Naive B cell (primary cell): ENCODE results near the gene PKP1. TPM values are rescaled to one million over a fixed set of nuclear protein-coding genes. Genes with fewer than 3 reads are reported as not detected.

Experiments used
- ATAC-seq, 2 donors: fragments of 150-1000 bp; cut with Tn5 transposase; 2 replicates each; pipeline ENCODE4 v1.10.0; 2021; ENCODE audit warnings: low read depth in 2 of 2, mild to moderate bottlenecking in 2 of 2, moderate library complexity in 2 of 2
- DNase-seq: peaks from one replicate; pipeline ENCODE4 v3.0.0; 2022
- H3K27ac Mint-ChIP-seq, 6 donors: one replicate each; pipeline ENCODE4 v1.8.0; 2020 to 2022; ENCODE audit warnings: mild to moderate bottlenecking in 6 of 6, mixed read lengths in 6 of 6, moderate library complexity in 5 of 6, inconsistent platforms in 2 of 6
- H3K27me3 Mint-ChIP-seq, 3 donors: one replicate each; pipeline ENCODE4 v1.8.0; 2021 to 2022; ENCODE audit warnings: mixed read lengths in 3 of 3, mild to moderate bottlenecking in 1 of 3
- H3K36me3 Mint-ChIP-seq, 2 donors: one replicate each; pipeline ENCODE4 v1.8.0; 2020 to 2022; ENCODE audit warnings: mixed read lengths in 2 of 2, inconsistent platforms in 1 of 2, mild to moderate bottlenecking in 1 of 2
- H3K4me1 Mint-ChIP-seq, 3 donors: one replicate each; pipeline ENCODE4 v1.8.0; 2020 to 2022; ENCODE audit warnings: mixed read lengths in 3 of 3, inconsistent platforms in 1 of 3, mild to moderate bottlenecking in 1 of 3, moderate library complexity in 1 of 3
- H3K4me3 Mint-ChIP-seq, 8 donors: one replicate each; pipeline ENCODE4 v1.8.0; 2020 to 2022; ENCODE audit warnings: mild to moderate bottlenecking in 8 of 8, mixed read lengths in 8 of 8, moderate library complexity in 8 of 8, inconsistent platforms in 2 of 8
- H3K9me3 Mint-ChIP-seq, 7 donors: one replicate each; pipeline ENCODE4 v1.8.0; 2020 to 2022; ENCODE audit warnings: mixed read lengths in 7 of 7, mild to moderate bottlenecking in 5 of 7, inconsistent platforms in 2 of 7, moderate library complexity in 1 of 7
- polyA plus RNA-seq, 6 donors: library from polyadenylated mRNA; unstranded; fragments of 300-500 nt; fragmentation: Illumina TruSeq; gene quantifications; one replicate each; pipeline ENCODE4 v1.2.3, GENCODE V29; 2021; ENCODE audit warnings: low read depth in 6 of 6

PKP1 gene
- polyA plus RNA-seq, 6 donors from 2014 or later = not detected

DNA sequence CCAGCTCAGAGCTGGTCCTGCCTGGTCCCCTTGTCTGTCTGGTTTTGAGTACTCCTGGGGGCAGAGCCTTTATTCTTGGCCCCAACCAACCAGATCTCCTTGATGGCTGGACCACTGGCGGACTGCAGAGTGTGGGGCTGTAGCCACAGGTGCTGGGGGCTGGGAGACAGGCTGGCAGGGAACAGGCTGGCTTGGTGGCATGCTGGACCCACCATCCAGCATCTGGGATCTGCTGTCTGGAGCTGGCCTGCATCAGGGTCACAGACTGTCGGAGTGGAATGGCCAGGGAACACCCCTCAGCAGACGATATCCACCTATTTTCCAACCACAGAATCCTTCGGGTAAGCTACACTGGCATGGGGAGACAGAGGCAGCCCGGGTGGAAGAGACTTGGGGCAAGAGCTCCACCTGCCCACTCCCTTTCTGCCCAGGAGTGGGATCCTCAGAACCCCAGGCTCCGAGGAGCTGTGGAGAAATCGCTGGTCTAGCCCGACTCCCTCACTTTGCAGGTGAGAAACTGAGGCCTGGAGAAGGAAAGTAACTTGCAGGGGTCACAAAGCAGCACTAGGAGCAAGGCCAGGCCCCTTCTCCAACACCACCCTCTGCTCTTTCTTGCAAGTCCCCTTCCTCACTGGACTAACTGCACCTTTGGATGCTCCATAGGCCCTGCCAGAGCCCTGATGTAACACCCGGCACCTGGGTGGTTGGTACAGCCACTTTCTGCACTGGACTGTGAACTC, 53.6 kb downstream of the PKP1 start:
- Mint-ChIP-seq H3K27me3 (peaks cover 5 to 21% (median 6%) of the 10 kb centered on the region in 3 donors), H3K4me1 (no peaks in the 10 kb centered on the region), H3K4me3 (no peak overlapping the region), H3K27ac (no peak overlapping the region), H3K9me3 (peaks cover 0 to 8% (median 1%) of the 10 kb centered on the region in 7 donors), H3K36me3 (no peaks in the 10 kb centered on the region)
- no peak for DNase-seq
- no peak for ATAC-seq

DNA sequence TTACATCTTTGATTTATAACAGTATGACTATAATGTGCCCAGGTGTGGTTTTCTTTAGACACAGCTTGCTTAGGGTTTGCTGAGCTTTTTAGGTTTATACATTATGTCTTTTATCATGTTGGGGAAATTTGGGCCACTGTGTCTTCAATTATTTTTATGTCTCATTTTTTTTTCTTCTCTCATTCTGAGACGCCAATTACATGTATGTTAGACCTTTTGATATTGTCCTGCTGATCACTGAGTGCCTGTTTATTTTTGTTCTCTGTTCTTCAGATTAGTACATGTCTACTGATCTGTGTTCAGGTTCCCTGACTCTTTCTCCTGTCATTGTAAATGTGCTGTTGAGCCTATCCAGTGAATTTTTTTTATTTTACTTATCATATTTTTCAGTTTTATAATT, 58.1 kb downstream of the PKP1 start:
- H3K4me3 Mint-ChIP-seq = no peak overlapping the region
- DNase-seq = no peak
- peaks cover 0 to 8% (median 1%) of the 10 kb centered on the region in 7 donors for H3K9me3 Mint-ChIP-seq
- no peak for ATAC-seq
- H3K4me1 Mint-ChIP-seq = no peaks in the 10 kb centered on the region
- H3K27ac Mint-ChIP-seq = no peak overlapping the region
- H3K27me3 Mint-ChIP-seq = peaks cover 6 to 21% (median 20%) of the 10 kb centered on the region in 3 donors
- H3K36me3 Mint-ChIP-seq = no peaks in the 10 kb centered on the region

DNA sequence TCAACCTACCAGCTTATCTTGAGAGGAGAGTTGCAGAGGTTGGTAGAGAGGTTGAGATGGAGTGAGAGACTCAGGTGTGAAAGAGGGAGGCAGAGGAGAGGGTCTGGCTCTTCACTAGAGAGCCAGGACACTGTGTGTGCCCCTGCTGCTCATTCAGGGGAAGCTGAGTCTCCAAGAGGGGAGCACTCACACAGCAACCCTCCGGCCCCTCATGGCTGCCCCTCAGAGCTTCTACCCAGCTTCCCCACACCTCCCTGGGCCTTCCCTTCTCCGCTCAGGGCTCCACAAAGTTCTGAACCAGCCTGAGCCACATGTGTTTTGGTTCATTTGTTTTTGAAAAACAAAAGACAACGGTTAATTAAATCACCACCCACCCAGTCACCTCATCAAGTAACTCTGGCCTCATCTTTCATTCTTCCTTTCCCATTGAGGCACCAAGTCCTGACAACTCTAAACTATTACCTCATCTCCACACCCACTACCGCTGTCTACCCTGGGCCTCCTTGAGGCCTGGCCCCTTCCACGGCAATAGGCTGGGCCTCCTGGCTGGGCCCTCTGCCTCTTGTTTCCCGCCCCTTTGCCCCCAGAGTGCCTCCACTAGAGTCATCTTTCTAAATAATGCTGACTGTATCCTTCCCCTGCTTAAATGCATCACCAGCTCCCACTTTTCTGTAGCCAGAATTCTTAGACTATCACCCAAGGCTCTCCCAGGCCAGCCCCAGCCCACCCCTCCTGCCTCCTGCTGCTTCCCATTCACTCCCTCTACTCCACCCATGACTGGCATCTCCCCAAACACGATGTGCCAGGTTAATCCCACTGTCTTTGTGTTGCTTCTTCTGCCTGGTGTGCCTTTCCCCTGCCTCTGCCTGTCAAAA, 61.1 kb downstream of the PKP1 start:
- H3K4me1 Mint-ChIP-seq = peaks cover 0 to 5% (median 2%) of the 10 kb centered on the region in 3 donors
- ATAC-seq (no peak), DNase-seq (no peak)
- no peak overlapping the region for H3K4me3 Mint-ChIP-seq
- no peaks in the 10 kb centered on the region for H3K36me3 Mint-ChIP-seq
- peaks cover 17 to 31% (median 19%) of the 10 kb centered on the region in 3 donors for H3K27me3 Mint-ChIP-seq
- H3K9me3 Mint-ChIP-seq = peaks cover 0 to 8% (median 1%) of the 10 kb centered on the region in 7 donors
- no peak overlapping the region for H3K27ac Mint-ChIP-seq

DNA sequence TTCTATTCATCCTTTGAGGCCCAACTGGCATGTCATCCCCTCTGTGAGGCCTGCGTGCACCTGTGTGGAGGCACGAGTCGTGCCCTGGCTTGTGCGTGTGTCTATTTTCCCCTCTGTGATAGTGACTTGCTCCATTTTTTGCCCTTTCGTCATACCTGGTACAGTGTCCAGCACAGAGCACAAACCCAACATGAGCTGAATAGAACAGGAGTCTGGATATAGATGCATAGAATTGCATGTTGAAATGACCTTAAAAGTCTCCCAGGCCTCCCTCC, 61.7 kb downstream of the PKP1 start:
- DNase-seq (no peak), ATAC-seq (no peak)
- Mint-ChIP-seq H3K27me3 (peaks cover 21 to 29% (median 23%) of the 10 kb centered on the region in 3 donors), H3K4me1 (peaks cover 0 to 5% (median 2%) of the 10 kb centered on the region in 3 donors), H3K9me3 (peaks cover 0 to 8% (median 1%) of the 10 kb centered on the region in 7 donors), H3K27ac (no peak overlapping the region), H3K4me3 (no peak overlapping the region), H3K36me3 (no peaks in the 10 kb centered on the region)

DNA sequence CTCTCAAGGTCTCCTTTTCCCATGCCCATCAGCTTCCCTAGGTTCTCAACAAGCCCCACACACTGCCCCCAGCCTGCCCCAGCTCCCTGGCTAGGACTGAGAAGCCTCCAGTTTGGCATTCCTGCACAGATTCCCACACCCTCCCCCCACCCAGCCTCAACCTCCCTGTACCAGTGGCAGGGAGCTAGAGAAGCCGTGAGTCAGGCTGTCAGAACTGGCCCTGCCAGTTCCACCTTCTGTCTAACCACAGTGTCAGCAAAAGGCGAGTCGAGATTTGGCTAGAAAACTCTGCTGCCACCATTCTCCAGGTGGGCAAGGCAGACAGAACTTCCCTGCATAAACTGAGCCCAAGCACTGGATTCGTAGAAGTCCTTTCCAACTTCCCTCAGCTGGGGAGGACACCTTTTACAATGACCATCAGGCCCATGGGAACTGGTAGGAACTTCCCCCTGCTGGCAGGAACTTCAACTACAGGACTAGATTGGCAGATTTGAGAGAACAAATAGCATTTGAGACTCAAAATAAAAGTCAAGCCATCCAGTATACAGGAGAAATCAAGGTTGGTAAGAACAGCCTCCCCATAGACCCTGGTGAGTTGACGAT, 63.1 kb downstream of the PKP1 start:
- Mint-ChIP-seq H3K27ac (no peak overlapping the region), H3K4me1 (peaks cover 0 to 5% (median 2%) of the 10 kb centered on the region in 3 donors), H3K4me3 (no peak overlapping the region), H3K36me3 (no peaks in the 10 kb centered on the region), H3K27me3 (peaks cover 21 to 41% (median 28%) of the 10 kb centered on the region in 3 donors), H3K9me3 (peaks cover 0 to 2% (median 0%) of the 10 kb centered on the region in 7 donors)
- no peak for ATAC-seq
- DNase-seq = no peak

DNA sequence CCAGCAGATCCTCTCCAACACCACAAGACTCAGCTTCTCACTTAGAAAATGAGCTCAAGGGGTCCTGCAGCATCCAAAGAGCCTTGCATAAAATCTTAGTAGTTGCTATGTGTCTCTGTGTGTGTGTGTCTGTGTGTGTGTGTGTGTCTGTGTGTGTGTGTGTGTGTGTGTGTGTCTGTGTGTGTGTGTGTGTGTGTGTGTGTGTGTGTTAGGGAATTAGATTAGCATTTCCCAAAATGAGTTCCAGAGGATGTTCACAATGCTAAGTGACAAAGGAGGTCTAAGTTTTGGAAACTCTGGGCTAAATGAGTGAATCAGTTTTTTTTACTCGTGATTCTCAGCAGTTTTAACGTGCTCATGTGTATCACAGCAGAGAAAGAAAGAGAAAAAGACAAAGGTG, 63.7 kb downstream of the PKP1 start:
- no peak for ATAC-seq
- no peak for DNase-seq
- no peak overlapping the region for H3K27ac Mint-ChIP-seq
- no peak overlapping the region for H3K4me3 Mint-ChIP-seq
- H3K36me3 Mint-ChIP-seq = no peaks in the 10 kb centered on the region
- peaks cover 0 to 5% (median 2%) of the 10 kb centered on the region in 3 donors for H3K4me1 Mint-ChIP-seq
- H3K9me3 Mint-ChIP-seq = no peaks in the 10 kb centered on the region
- peaks cover 21 to 44% (median 33%) of the 10 kb centered on the region in 3 donors for H3K27me3 Mint-ChIP-seq

DNA sequence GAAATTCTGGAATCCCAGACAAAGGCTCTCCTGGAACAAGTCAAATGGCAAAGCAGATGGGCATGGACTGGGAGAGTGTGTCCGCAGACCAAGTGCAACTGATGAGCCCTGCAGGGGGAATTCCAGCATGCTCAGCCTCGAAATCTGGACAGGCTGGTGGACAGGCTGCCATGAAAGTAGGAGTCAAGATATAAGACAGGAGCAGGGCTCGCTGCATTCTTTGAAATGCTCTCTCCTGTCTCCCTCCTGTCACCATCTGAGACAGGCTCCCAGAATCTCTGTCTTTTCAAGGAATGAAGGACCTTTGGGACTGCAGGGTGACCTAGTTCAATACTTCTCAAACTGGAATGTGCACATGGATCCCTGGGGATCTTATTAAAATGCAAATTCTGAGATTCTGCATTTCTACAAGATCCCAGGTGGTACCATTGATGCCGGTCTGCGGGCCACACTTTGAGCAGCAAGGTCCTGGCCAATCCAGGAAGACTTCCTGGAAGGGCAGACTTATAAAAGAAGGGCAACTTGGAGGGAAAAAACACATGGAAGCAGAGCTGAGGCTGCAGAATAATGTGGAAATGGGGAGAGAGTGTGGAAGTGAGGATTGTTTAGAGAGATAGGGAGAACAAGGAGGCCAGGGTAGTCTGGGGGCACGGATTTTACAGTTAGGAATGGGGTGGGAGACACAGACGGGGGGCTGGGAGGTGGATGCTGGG, 64.3 kb downstream of the PKP1 start:
- Mint-ChIP-seq H3K36me3 (no peaks in the 10 kb centered on the region), H3K4me1 (peaks cover 0 to 5% (median 2%) of the 10 kb centered on the region in 3 donors), H3K4me3 (no peak overlapping the region), H3K9me3 (no peaks in the 10 kb centered on the region), H3K27me3 (peaks cover 21 to 44% (median 33%) of the 10 kb centered on the region in 3 donors), H3K27ac (no peak overlapping the region)
- no peak for DNase-seq
- no peak for ATAC-seq

DNA sequence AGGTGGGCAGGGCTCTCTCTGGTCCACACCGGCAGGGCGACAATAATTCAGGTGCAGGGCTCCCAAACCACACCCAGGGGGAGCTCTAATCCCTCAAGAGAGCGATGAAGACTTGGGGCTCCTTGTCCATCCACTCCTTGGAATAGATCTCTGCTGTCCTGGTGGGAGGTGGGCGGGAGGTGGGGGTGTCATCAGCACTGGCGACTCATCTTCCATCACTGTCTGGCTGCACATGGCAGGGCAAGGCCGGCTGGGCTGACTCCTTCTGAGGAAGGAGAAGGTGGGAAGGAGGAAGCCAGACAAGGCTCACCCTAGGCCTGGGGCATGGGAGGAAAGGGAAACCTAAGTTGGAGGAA, 64.9 kb downstream of the PKP1 start:
- no peaks in the 10 kb centered on the region for H3K36me3 Mint-ChIP-seq
- H3K27ac Mint-ChIP-seq = no peak overlapping the region
- H3K9me3 Mint-ChIP-seq = no peaks in the 10 kb centered on the region
- H3K4me1 Mint-ChIP-seq = peaks cover 0 to 5% (median 2%) of the 10 kb centered on the region in 3 donors
- peaks cover 21 to 44% (median 33%) of the 10 kb centered on the region in 3 donors for H3K27me3 Mint-ChIP-seq
- ATAC-seq (no peak), DNase-seq (no peak)
- H3K4me3 Mint-ChIP-seq = no peak overlapping the region

DNA sequence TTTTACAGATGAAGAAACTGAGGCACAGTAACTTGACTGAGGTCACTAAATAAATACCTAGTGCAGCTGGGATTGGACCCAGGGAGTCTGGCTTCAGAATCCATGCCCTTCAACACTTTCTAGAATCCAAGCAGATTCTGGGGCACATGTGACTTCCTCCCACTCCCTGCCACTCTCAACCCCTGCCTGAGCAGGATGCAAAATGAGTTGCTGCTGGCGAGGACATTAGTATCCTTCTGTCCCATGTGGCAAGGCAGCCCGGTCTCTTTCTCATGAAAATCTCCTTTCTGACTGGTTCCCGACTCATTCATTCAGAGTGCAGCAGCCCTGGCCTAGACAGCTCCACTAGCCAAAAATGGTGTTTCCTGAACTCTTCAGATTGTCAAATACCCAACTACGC, 65.8 kb downstream of the PKP1 start:
- ATAC-seq (no peak), DNase-seq (no peak)
- H3K4me3 Mint-ChIP-seq = no peak overlapping the region
- H3K9me3 Mint-ChIP-seq = no peaks in the 10 kb centered on the region
- H3K27ac Mint-ChIP-seq = no peak overlapping the region
- peaks cover 0 to 5% (median 2%) of the 10 kb centered on the region in 3 donors for H3K4me1 Mint-ChIP-seq
- H3K36me3 Mint-ChIP-seq = no peaks in the 10 kb centered on the region
- H3K27me3 Mint-ChIP-seq = peaks cover 26 to 44% (median 38%) of the 10 kb centered on the region in 3 donors

DNA sequence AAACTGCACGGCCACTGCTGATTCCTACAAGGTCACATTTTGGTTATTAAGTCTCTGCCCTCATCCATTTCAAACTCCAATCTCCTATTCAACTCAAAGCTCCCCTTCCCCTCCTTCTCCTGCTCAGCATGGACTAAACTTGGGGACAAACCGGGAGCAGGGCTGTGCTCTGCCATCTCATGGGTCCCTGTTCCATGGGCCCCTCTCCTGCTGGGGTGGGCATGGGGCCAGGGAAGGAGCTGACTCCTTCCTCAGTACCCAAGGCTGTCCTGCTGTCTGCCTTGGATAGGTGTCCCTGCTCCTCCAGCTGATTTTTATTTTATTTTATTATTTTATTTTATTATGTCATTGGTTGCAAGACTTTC, 67.0 kb downstream of the PKP1 start:
- no peak for DNase-seq
- Mint-ChIP-seq H3K4me3 (no peak overlapping the region), H3K36me3 (no peaks in the 10 kb centered on the region), H3K9me3 (no peaks in the 10 kb centered on the region), H3K27ac (no peak overlapping the region), H3K27me3 (peaks cover 33 to 46% (median 35%) of the 10 kb centered on the region in 3 donors), H3K4me1 (peaks cover 0 to 5% (median 2%) of the 10 kb centered on the region in 3 donors)
- ATAC-seq = no peak

DNA sequence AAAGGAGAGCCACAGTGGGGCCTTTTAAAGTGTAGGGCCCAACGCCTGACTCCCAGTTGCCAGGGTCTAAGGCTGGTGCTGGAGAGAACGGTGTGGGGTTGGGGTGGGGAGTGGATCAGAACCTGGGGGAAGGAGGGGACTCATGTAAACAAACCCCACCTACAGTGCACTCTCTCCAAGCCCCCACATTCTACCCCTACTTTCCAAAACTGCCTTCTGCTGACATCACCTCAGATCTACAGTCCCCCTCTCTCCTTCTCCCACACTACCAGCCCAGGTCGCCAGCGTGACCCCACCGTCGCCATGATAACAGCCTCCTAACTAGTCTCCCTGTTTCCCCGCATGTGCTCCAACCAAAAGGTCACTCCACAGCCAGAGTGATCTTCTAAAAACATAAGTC, 67.6 kb downstream of the PKP1 start:
- Mint-ChIP-seq H3K9me3 (no peaks in the 10 kb centered on the region), H3K36me3 (no peaks in the 10 kb centered on the region), H3K27me3 (peaks cover 29 to 52% (median 41%) of the 10 kb centered on the region in 3 donors), H3K4me1 (peaks cover 0 to 5% (median 2%) of the 10 kb centered on the region in 3 donors), H3K27ac (no peak overlapping the region), H3K4me3 (no peak overlapping the region)
- ATAC-seq = no peak
- DNase-seq = no peak

DNA sequence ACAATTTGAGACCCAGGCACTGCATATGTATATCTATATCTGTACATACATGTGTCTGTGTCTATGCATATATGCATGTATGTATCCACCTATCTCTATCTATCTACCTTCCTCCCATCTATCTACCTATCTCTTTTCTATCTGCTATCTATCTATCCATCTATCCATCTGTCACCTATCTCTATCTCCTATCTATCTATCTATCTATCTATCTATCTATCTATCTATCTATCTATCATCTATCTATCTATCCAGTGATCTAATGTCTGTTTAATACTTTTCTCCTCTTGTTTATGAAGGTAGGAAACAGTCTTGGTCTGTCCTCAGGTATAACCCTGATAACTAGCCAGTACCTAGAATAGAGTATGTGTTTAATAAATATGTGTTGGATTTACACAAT, 68.3 kb downstream of the PKP1 start:
- ATAC-seq (no peak), DNase-seq (no peak)
- no peak overlapping the region for H3K4me3 Mint-ChIP-seq
- H3K36me3 Mint-ChIP-seq = no peaks in the 10 kb centered on the region
- H3K9me3 Mint-ChIP-seq = no peaks in the 10 kb centered on the region
- peaks cover 28 to 53% (median 41%) of the 10 kb centered on the region in 3 donors for H3K27me3 Mint-ChIP-seq
- no peak overlapping the region for H3K27ac Mint-ChIP-seq
- peaks cover 0 to 5% (median 2%) of the 10 kb centered on the region in 3 donors for H3K4me1 Mint-ChIP-seq
